Activated CD4-positive, alpha-beta T cell treated with anti-CD3 and anti-CD28 coated beads for 36 hours (primary cell): Measurements from ENCODE around the gene VDAC1. TPM values are rescaled to one million over a fixed set of nuclear protein-coding genes. Genes with fewer than 3 reads are reported as not detected.
"Not testable (repeated sequence)": the region's sequence is repeated elsewhere in the genome, so short reads cannot be mapped to it uniquely, and the experiment has no call there.

Source experiments
- ATAC-seq: fragments of 200-7000 bp; cut with Tn5 transposase; one replicate; pipeline ENCODE4 v1.10.0; 2021; ENCODE audit warnings: mild to moderate bottlenecking, moderate library complexity
- CTCF ChIA-PET: fragments of 350-600 bp; sonication (Branson Sonifier 250); formaldehyde crosslinking; loops from one replicate; lab custom pipeline; 2021; ENCODE audit warnings: antibody characterized with exemption; lab: Charles Lee
- POLR2A ChIA-PET: fragments of 350-600 bp; sonication (Branson Sonifier 250); formaldehyde crosslinking; loops from one replicate; lab custom pipeline; 2021; ENCODE audit warnings: antibody characterized with exemption, inconsistent platforms; lab: Charles Lee
- DNase-seq: peaks from one replicate; pipeline ENCODE4 v3.0.0-alpha.2; 2020
- H3K27ac Mint-ChIP-seq: one replicate; pipeline ENCODE4 v1.8.0; 2021; ENCODE audit warnings: mixed read lengths
- H3K27me3 Mint-ChIP-seq: one replicate; pipeline ENCODE4 v1.8.0; 2021; ENCODE audit warnings: mixed read lengths
- H3K36me3 Mint-ChIP-seq: one replicate; pipeline ENCODE4 v1.8.0; 2021; ENCODE audit warnings: low read depth, mixed read lengths
- H3K4me1 Mint-ChIP-seq: one replicate; pipeline ENCODE4 v1.8.0; 2021; ENCODE audit warnings: mixed read lengths
- H3K4me3 Mint-ChIP-seq: one replicate; pipeline ENCODE4 v1.8.0; 2021; ENCODE audit warnings: mild to moderate bottlenecking, moderate library complexity, mixed read lengths
- H3K9me3 Mint-ChIP-seq: one replicate; pipeline ENCODE4 v1.8.0; 2021; ENCODE audit warnings: low read depth, mixed read lengths
- intact Hi-C, 2 experiments: fragments of 100-400 bp; cut with DNase I in 1 of 2; cut with micrococcal nuclease in 1 of 2; formaldehyde crosslinking; loops; one replicate each; pipeline versions ENCODE4 v1.14.2 to v1.15.1; 2022 to 2024; cut with DNase I, micrococcal nuclease
- total RNA-seq, 2 experiments: library from RNA; stranded (reverse); gene quantifications; one replicate each; pipeline ENCODE4 v1.2.3, GENCODE V29; 2021

Gene VDAC1
- total RNA-seq, 2 experiments from 2014 or later = 482 to 486 TPM

DNA sequence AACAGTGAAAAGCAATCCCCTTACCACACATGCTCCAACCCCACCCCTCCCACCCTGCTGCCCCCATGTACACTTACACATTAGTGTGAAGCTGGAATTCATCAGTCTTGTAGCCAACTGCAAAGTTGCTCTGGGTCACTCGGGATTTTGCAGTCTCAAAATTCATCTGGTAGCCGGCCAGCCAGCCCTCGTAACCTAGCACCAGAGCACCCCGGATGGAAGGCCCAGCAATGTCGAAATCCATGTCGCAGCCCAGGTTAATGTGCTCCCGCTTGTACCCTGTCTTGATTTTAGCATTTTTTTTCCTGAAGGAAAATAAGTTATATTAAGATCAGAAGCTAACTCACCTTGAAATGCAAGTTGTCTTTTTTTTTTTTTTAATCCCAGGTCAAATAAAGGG is 24.1 kb downstream of the VDAC1 start:
- POLR2A ChIA-PET = no interaction called here
- Mint-ChIP-seq H3K9me3 (no peaks in the 10 kb centered on the region), H3K4me1 (peaks cover 34% of the 10 kb centered on the region), H3K36me3 (peaks cover 65% of the 10 kb centered on the region), H3K27ac (no peak overlapping the region), H3K27me3 (no peaks in the 10 kb centered on the region), H3K4me3 (no peak overlapping the region)
- ATAC-seq = no peak
- intact Hi-C loops = no loop called here
- DNase-seq = no peak
- CTCF ChIA-PET = interaction anchor here (0.6 to 3.9 kb wide), 9 partner anchors 11 to 890 kb away, joined by 3 to 21 read pairs (median 8); no protein-coding TSS in a partner anchor

DNA sequence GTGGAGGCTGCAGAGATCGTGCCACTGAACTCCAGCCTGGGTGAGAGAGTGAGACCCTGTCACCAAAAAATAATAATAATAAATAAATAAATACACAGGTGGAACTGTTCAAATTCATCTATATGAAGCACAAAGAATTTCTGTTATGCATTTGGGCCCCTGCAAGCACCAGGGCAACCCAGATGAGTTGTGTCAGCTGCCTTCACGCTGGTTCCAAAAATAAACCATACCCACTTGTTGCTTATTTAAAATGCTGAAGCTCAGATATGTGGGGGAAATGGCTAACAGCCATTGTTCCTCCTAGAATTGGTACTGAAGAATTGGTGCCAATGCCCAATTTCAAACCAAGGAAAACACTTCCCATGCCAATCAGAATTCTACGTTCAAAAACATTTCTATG is 25.8 kb downstream of the VDAC1 start:
- ATAC-seq (no peak), DNase-seq (no peak)
- Mint-ChIP-seq H3K36me3 (peaks cover 68% of the 10 kb centered on the region), H3K27me3 (no peaks in the 10 kb centered on the region), H3K4me3 (no peak overlapping the region), H3K27ac (no peak overlapping the region), H3K9me3 (no peaks in the 10 kb centered on the region), H3K4me1 (peaks cover 36% of the 10 kb centered on the region)
- CTCF ChIA-PET = interaction anchor here (0.9 to 3.9 kb wide), 10 partner anchors 9 to 182 kb away, joined by 3 to 21 read pairs (median 8); no protein-coding TSS in a partner anchor
- POLR2A ChIA-PET = no interaction called here
- intact Hi-C loops = no loop called here

DNA sequence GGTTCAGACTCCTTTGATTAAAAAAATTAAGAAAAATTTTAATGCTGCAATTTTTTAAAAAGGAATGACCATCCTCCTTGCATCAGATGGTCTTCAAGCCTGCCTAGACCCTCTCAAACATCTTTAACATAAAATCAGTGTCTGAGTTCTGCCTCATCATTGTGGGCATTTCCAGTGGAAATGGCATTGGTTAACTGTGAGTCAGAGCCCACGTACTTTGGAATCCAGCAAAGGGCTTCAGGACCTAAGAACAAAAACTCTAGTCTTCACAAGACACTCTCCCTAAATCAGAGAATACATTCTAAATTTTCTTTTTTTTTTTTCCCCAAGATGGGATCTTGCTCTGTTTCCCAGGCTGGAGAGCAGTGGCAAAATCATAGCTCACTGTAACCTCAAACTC is 26.9 kb downstream of the VDAC1 start:
- Mint-ChIP-seq H3K4me1 (peaks cover 36% of the 10 kb centered on the region), H3K9me3 (no peaks in the 10 kb centered on the region), H3K27ac (no peak overlapping the region), H3K27me3 (no peaks in the 10 kb centered on the region), H3K36me3 (peaks cover 72% of the 10 kb centered on the region), H3K4me3 (no peak overlapping the region)
- peak; percentile 40 for ATAC-seq
- DNase-seq = no peak
- POLR2A ChIA-PET = interaction anchor here (0.6 kb wide), 1 partner anchor 942 kb away, joined by 5 read pairs; no protein-coding TSS in a partner anchor
- CTCF ChIA-PET = interaction anchor here (0.8 to 1.4 kb wide), 5 partner anchors 15 to 162 kb away, joined by 3 to 7 read pairs (median 3); partner anchors contain the start of gene VDAC1
- intact Hi-C loops = no loop called here

DNA sequence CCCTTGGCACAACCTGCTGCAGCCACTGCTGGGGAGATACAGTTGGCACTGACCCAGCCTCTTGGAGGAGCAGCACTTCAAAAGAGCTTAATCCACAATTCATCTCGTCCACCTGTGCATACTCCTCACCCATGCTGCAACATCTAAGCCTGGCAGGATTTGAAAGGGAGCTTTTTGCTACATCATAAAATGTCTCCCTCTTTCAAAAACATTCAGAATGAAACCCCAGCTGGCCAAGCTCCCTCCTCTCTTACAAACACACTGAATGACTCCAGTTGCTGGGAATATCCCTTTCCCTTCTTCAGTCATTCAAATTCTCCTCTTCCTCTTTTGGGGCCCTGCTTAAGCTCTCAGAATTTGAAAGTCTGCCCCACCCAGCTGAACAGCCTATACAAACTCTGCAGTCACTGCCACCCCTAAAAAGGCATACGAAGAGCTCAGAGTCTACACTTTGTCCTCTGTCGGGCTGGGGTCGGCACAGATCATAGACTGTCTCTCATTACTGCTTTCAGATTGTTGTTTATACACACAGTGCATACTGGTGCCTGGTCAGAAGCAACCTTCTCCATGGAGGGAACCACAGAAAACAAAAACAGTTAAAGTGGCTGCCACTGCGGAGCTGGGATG is 27.5 kb downstream of the VDAC1 start:
- DNase-seq (peak; percentile 31), ATAC-seq (peak; percentile 50)
- POLR2A ChIA-PET = no interaction called here
- H3K4me1 Mint-ChIP-seq = peaks cover 36% of the 10 kb centered on the region
- CTCF ChIA-PET = interaction anchor here (0.7 to 1.4 kb wide), 5 partner anchors 25 to 161 kb away, joined by 3 to 6 read pairs (median 3); partner anchors contain the start of gene VDAC1
- no peaks in the 10 kb centered on the region for H3K9me3 Mint-ChIP-seq
- intact Hi-C loops = no loop called here
- H3K36me3 Mint-ChIP-seq = peaks cover 67% of the 10 kb centered on the region
- H3K27ac Mint-ChIP-seq = peak overlapping the region; percentile 79
- no peak overlapping the region for H3K4me3 Mint-ChIP-seq
- H3K27me3 Mint-ChIP-seq = no peaks in the 10 kb centered on the region

DNA sequence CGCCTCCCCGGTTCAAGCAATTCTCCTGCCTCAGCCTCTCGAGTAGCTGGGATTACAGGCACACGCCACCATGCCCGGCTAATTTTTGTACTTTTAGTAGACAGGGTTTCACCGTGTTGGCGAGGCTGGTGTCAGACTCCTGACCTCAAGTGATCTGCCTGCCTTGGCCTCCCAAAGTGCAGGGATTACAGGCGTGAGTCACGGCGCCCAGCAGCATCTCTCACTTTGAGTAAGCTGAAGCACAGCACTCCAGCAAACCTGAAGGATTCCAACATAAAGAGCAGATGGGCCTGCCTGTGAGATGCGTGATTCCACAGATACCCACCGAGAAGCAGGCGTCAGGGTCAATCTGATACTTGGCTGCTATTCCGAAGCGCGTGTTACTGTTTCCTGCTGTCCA is 29.2 kb downstream of the VDAC1 start:
- Mint-ChIP-seq H3K4me1 (peaks cover 33% of the 10 kb centered on the region), H3K27ac (peak overlapping the region; percentile 80), H3K36me3 (peaks cover 64% of the 10 kb centered on the region)
- H3K4me3 Mint-ChIP-seq, H3K27me3 Mint-ChIP-seq, H3K9me3 Mint-ChIP-seq, intact Hi-C loops, POLR2A ChIA-PET: not testable (repeated sequence)
- DNase-seq = peak; percentile 54
- ATAC-seq = peak; percentile 47
- CTCF ChIA-PET = interaction anchor here (0.5 to 1.0 kb wide), 2 partner anchors 28 to 546 kb away, joined by 3 to 4 read pairs; no protein-coding TSS in a partner anchor

DNA sequence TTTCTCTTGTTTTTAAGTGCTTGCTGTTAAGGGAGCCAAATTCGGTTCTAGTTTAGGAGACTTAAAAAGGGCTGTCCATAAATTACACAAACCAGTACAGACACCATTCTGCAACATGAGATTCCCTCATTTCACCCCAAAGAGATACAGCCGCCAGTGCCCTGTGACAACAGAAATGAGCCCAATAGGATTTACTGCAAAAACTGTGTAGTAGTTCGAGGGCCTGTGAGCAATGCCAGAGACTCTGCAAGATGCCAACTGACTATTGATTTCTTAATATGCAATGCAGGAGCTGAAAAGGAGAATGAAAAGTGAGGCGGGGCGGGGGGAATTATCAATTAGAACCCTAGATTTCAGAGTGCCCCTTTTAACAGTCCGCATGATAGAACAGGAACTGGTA is 30.6 kb downstream of the VDAC1 start:
- intact Hi-C loops = no loop called here
- CTCF ChIA-PET = no interaction called here
- H3K4me1 Mint-ChIP-seq = peaks cover 45% of the 10 kb centered on the region
- no peak overlapping the region for H3K4me3 Mint-ChIP-seq
- ATAC-seq (no peak), DNase-seq (no peak)
- H3K27ac Mint-ChIP-seq = peak overlapping the region; percentile 51
- no peaks in the 10 kb centered on the region for H3K27me3 Mint-ChIP-seq
- peaks cover 62% of the 10 kb centered on the region for H3K36me3 Mint-ChIP-seq
- no peaks in the 10 kb centered on the region for H3K9me3 Mint-ChIP-seq
- POLR2A ChIA-PET = no interaction called here

DNA sequence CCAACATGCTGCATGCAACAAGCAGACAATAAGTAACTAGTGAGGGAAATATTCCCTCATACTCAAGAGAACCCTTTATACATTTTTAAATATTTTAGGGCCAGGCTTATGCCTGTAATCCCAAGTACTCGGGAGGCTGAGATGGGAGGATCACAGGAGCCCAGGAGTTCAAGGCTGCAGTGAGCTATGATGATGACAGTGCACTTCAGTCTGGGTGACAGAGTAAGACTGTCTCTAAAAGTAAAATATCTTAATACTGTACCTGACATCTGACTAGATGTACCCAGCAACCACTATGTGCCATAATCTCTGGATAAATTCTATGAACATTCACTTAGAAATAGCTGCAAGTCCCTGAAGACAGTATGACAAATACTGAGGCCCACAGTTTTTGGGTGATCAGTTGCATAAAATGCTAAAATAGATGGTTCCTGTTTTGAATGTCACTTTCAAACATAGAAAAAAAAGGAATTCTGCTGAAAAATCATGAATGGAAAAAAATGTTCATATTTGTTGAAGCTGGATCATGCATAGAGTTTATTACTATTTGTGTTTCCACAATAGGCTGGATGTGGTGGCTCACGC is 34.4 kb downstream of the VDAC1 start:
- CTCF ChIA-PET = interaction anchor here (0.9 to 2.1 kb wide), 5 partner anchors 9 to 180 kb away, joined by 3 to 9 read pairs (median 4); no protein-coding TSS in a partner anchor
- Mint-ChIP-seq H3K27ac (peak overlapping the region; percentile 90), H3K4me1 (peaks cover 38% of the 10 kb centered on the region), H3K4me3 (peak overlapping the region; percentile 94), H3K36me3 (peaks cover 34% of the 10 kb centered on the region), H3K9me3 (no peaks in the 10 kb centered on the region), H3K27me3 (no peaks in the 10 kb centered on the region)
- POLR2A ChIA-PET = no interaction called here
- intact Hi-C loops = no loop called here
- no peak for ATAC-seq
- DNase-seq = no peak

DNA sequence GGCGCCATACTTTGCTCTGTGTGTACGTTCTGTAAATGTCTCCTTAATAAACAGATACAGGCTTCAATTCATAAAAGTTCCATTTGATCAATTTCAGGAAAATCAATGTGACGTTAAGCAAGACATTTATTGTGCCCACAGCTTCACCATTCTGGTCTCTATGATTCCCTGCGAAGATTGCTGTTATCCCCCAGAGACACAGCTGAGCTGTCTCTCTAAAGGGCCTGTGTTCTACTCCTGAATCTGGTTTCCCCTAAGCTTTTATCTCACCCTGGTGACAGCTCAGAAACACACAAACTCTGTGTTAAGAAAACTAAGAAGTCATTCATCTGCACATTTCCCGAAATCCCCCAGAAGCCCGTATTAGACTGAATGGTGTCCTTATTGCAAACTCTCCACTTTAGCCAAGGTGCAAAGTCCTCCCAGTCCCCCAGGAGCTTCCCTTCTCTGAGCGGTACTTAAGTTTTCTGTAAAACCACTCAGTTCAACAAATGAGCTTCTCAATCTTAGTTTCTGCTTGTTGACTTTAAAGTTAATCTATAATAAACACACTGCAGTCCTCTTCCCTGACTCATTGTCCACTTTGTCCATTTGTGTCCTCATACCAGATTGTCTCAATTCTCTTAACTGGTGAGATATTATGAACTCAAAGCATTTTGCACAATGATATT is 35.0 kb downstream of the VDAC1 start:
- Mint-ChIP-seq H3K4me3 (peak overlapping the region; percentile 94), H3K36me3 (peaks cover 36% of the 10 kb centered on the region), H3K4me1 (peaks cover 43% of the 10 kb centered on the region), H3K27me3 (no peaks in the 10 kb centered on the region), H3K27ac (peak overlapping the region; percentile 90), H3K9me3 (no peaks in the 10 kb centered on the region)
- intact Hi-C loops = loop anchor here (2.0 to 5.0 kb wide), 2 partner anchors 35 to 143 kb away; partner anchors contain the start of genes TCF7 (in 1 of the 2) and VDAC1 (in 1 of the 2)
- CTCF ChIA-PET = interaction anchor here (0.6 to 2.1 kb wide), 8 partner anchors 10 to 558 kb away, joined by 3 to 9 read pairs (median 4); no protein-coding TSS in a partner anchor
- ATAC-seq (no peak), DNase-seq (no peak)
- POLR2A ChIA-PET = interaction anchor here (0.7 kb wide), 1 partner anchor 10 kb away, joined by 7 read pairs; no protein-coding TSS in a partner anchor

DNA sequence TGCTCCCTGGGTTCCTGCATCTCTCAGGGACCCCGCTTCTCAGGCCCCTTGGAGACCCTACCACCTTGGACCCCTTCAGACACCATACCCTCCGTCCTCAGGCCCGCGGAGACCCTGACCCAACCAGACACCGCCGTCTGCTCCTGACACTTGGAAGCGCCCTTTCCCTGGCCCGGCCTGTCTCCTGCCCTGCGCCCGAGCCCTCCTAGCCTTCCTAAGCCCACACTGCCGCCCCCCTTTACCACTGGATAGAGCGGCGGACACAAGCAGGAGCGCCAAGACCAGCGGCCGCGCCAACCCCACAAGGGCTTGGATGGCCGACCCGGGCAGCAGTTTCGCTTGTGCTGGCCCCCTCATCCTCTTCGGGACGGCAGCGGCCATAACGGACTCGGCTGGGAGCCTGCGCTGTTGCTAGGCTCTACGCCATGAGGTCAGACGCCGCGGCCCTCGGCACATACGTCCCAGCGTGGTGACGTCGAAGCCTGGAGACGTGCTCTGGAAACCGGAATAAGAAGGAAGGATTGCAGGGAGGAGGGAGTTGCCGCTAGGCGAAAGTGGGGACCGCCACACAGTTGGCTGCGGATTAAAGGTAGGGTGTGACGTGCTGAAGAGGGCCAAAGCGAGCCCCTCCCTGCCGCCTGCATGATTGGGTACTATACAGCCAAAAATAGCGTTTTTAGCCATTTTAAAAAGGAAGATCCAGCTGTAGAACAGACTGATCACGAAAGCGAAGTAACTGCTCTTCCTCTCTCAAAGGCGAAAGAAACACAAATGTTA is 36.4 kb downstream of the VDAC1 start, which contains the start of gene C5orf15:
C5orf15 (minus strand) TSS at position 422 of the 777 bp plus-strand sequence; CDS start at position 381, 41 bp downstream.
- peak within 1 kb of the TSS; percentile 90 for H3K27ac Mint-ChIP-seq
- peaks cover 51% of the 10 kb centered on the region for H3K4me1 Mint-ChIP-seq
- intact Hi-C loops = loop anchor here (1.0 to 5.0 kb wide), 8 partner anchors 36 to 1102 kb away; partner anchors contain the start of genes VDAC1 (in 2 of the 2), GDF9 (in 1 of the 2), PPP2CA (in 1 of the 2) and SKP1 (in 1 of the 2)
- peak; percentile 97 for DNase-seq
- ATAC-seq = peak; percentile 97
- no peaks in the 10 kb centered on the region for H3K9me3 Mint-ChIP-seq
- H3K27me3 Mint-ChIP-seq = no peaks in the 10 kb centered on the region
- ChIA-PET CTCF (interaction anchor here (1.0 kb wide), 1 partner anchor 559 kb away, joined by 4 read pairs; no protein-coding TSS in a partner anchor), POLR2A (no interaction called here)
- peaks cover 37% of the 10 kb centered on the region for H3K36me3 Mint-ChIP-seq
- H3K4me3 Mint-ChIP-seq = peak within 1 kb of the TSS; percentile 94

DNA sequence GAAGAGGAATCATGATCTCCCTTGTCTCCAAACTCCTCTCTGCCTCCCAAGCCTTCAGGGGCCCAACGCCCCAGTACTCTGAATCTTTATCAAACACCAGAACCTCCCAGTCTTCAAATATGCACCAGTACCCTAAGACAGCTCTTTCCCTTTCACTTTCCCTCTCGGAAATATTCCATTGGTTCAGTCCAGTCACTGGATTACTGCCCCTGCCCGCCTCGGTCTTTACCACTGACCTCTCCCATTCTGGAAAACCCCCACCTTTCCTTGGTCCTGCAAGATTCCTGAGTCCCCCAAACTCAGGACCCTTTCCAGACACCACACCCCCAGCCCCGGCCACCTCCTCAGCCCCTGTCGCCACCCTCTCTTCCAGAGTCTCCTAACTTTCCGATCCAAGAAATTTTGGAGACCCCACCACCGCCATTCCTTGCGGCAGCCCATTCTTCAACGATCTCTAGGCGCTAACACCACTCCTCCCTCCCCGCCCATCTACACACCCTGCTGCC is 37.0 kb downstream of the VDAC1 start:
- peak overlapping the region; percentile 90 for H3K27ac Mint-ChIP-seq

More for the DNA sequence above, 37.0 kb downstream of the VDAC1 start:
- POLR2A ChIA-PET = interaction anchor here (0.5 to 0.6 kb wide), 3 partner anchors 942 to 1233 kb away, joined by 3 to 5 read pairs (median 3); no protein-coding TSS in a partner anchor
- CTCF ChIA-PET = interaction anchor here (1.1 to 1.6 kb wide), 2 partner anchors 10 to 15 kb away, joined by 4 to 6 read pairs; no protein-coding TSS in a partner anchor
- intact Hi-C loops = loop anchor here (1.0 to 5.0 kb wide), 8 partner anchors 37 to 1101 kb away; partner anchors contain the start of genes VDAC1 (in 2 of the 2), GDF9 (in 1 of the 2), PPP2CA (in 1 of the 2) and SKP1 (in 1 of the 2)
- Mint-ChIP-seq H3K4me1 (peaks cover 57% of the 10 kb centered on the region), H3K27me3 (no peaks in the 10 kb centered on the region), H3K36me3 (peaks cover 36% of the 10 kb centered on the region), H3K9me3 (no peaks in the 10 kb centered on the region), H3K4me3 (peak overlapping the region; percentile 94)
- ATAC-seq (peak; percentile 20), DNase-seq (peak; percentile 17)
